ENCODE results near the gene ZDHHC14.

DNA sequence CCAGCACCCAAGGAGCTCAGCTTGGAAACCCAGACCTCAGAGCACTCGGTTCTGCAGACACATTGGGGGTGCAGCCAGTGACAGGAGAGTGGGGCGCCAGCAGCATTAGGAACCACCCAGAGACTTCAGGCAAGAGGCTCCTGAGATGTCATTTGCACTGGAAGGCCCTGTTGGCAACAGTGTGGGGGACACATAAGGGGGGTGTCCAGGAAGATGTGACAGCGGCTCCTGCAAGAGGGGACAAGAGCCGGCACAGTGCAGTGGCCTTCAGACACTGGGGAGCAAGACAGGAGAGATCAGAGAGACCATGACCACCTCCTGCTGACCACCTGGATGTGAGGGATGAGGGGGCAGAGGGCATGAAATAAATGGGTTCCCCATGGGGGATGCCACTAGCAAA, 235.0 kb downstream of the ZDHHC14 start:
- TF ChIP-seq CTCF (IDR thresholded peaks at IDR 0.05) (no peak), POLR2A (IDR thresholded peaks at IDR 0.05) (no peak), EP300 (IDR thresholded peaks at IDR 0.05) (no peak)
